Skeletal muscle tissue (tissue), 5 donors: ENCODE data around the gene NAP1L5. TPM values are rescaled to one million over a fixed set of nuclear protein-coding genes. Genes with fewer than 3 reads are reported as not detected.

Experiments
- H3K27ac ChIP-seq: one replicate; pipeline ENCODE4 v1.7.0; 2013; ENCODE audit warnings: mild to moderate bottlenecking, low read depth, low read length, inconsistent platforms
- H3K27me3 ChIP-seq, 3 donors: one replicate each; pipeline ENCODE4 v1.7.0; 2013; ENCODE audit warnings: low read length in 3 of 3; ENCODE audit not compliant: control insufficient read depth in 3 of 3, insufficient read depth in 3 of 3
- H3K36me3 ChIP-seq, 3 donors: one replicate each; pipeline ENCODE4 v1.7.0; 2013; ENCODE audit warnings: low read length in 3 of 3; ENCODE audit not compliant: control insufficient read depth in 3 of 3, insufficient read depth in 3 of 3
- H3K4me1 ChIP-seq, 3 donors: one replicate each; pipeline ENCODE4 v1.7.0; 2013; ENCODE audit warnings: low read length in 3 of 3, mild to moderate bottlenecking in 3 of 3; ENCODE audit not compliant: control insufficient read depth in 3 of 3, insufficient read depth in 3 of 3
- H3K4me3 ChIP-seq, 3 donors: one replicate each; pipeline ENCODE4 v1.7.0; 2013; ENCODE audit warnings: low read length in 3 of 3
- H3K9ac ChIP-seq, 3 donors: one replicate each; pipeline ENCODE4 v1.7.0; 2013; ENCODE audit warnings: low read length in 3 of 3, mild to moderate bottlenecking in 3 of 3, moderate library complexity in 2 of 3, low read depth in 1 of 3
- H3K9me3 ChIP-seq, 3 donors: one replicate each; pipeline ENCODE4 v1.7.0; 2013; ENCODE audit warnings: low read length in 3 of 3; ENCODE audit not compliant: control insufficient read depth in 3 of 3
- small RNA-seq: library from RNA; depleted of rRNA; stranded (forward); fragments of <200 nt; gene quantifications from one replicate; pipeline ENCODE3, GENCODE V24; 2014
- total RNA-seq: library from RNA; depleted of rRNA; stranded (reverse); fragments of >200 nt; gene quantifications from one replicate; pipeline ENCODE4 v1.2.3, GENCODE V29; 2014
- donor health status: Osteomylitis.

The NAP1L5 gene
- total RNA-seq, 1 donor from 2014 or later = 4.2 TPM

- Histone ChIP-seq H3K4me1 (peaks cover 4 to 8% (median 4%) of the 10 kb centered on the region in 3 donors), H3K36me3 (peaks cover 7 to 32% (median 25%) of the 10 kb centered on the region in 3 donors), H3K4me3 (no peak overlapping the region), H3K27ac (no peak overlapping the region), H3K9me3 (no peaks in the 10 kb centered on the region), H3K9ac (no peak overlapping the region), H3K27me3 (no peaks in the 10 kb centered on the region)
These were observed 44.2 kb downstream of the NAP1L5 start for GRCh38 chr4:88653371-88653946.

DNA sequence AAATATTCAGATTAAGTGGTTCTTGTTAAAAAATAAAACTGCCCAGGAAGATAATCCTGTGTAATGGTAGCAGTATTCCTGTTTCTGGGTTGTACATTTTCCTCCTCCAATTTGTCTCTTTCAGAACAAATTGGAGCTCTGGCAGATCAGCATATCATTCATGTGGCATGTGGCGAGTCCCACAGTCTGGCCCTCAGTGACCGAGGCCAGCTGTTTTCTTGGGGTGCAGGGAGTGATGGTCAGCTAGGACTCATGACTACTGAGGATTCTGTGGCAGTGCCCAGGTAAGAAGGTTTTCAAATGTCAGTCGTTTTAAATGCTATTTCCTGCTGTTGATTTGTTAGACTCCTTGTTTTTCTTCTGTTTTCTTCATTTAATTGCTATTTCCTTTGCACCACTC lies 47.9 kb downstream of the NAP1L5 start:
- Histone ChIP-seq H3K4me3 (no peak overlapping the region), H3K27me3 (no peaks in the 10 kb centered on the region), H3K9me3 (no peaks in the 10 kb centered on the region), H3K27ac (no peak overlapping the region), H3K9ac (peak overlapping the region in 1 of 3 donors; percentile 8), H3K36me3 (peaks cover 2 to 12% (median 3%) of the 10 kb centered on the region in 3 donors), H3K4me1 (peaks cover 4 to 8% (median 4%) of the 10 kb centered on the region in 3 donors)

- no peaks in the 10 kb centered on the region for H3K36me3 ChIP-seq
- no peak overlapping the region for H3K9ac ChIP-seq
- peaks cover 4 to 8% (median 4%) of the 10 kb centered on the region in 3 donors for H3K4me1 ChIP-seq
- H3K4me3 ChIP-seq = no peak overlapping the region
- no peaks in the 10 kb centered on the region for H3K9me3 ChIP-seq
- H3K27ac ChIP-seq = no peak overlapping the region
- no peaks in the 10 kb centered on the region for H3K27me3 ChIP-seq
These were observed 50.9 kb downstream of the NAP1L5 start for GRCh38 chr4:88646528-88647280.

GRCh38 chr4:88645994-88646393 lies 51.6 kb downstream of the NAP1L5 start:
- H3K27ac ChIP-seq = no peak overlapping the region
- H3K4me1 ChIP-seq = peaks cover 4 to 8% (median 4%) of the 10 kb centered on the region in 3 donors
- no peaks in the 10 kb centered on the region for H3K36me3 ChIP-seq
- H3K9ac ChIP-seq = no peak overlapping the region
- H3K4me3 ChIP-seq = no peak overlapping the region
- H3K9me3 ChIP-seq = no peaks in the 10 kb centered on the region
- no peaks in the 10 kb centered on the region for H3K27me3 ChIP-seq

Small RNA genes within 50 kb of the gene (small RNA-seq; reads per million reads assigned to genes)
- not detected for gene RF02115
- gene RNU6-33P = not detected

Other genes starting within 250 kb of the NAP1L5 start
- gene HERC5, start 240.7 kb downstream of the NAP1L5 start, total RNA-seq = 5.7 TPM
- 52.2 TPM for gene PYURF, start 174.1 kb downstream of the NAP1L5 start, total RNA-seq
- 16.7 TPM for gene HERC3, start 105.3 kb downstream of the NAP1L5 start, total RNA-seq